Stromal cell of bone marrow (primary cell): ENCODE data around the gene AGRN.
"Not testable (repeated sequence)": the region's sequence is repeated elsewhere in the genome, so short reads cannot be mapped to it uniquely, and the experiment has no call there.

Experiments used
- DNase-seq: peaks from one replicate; pipeline ENCODE4 v3.0.0-alpha.2; 2012; ENCODE audit warnings: low read depth

Gene AGRN

GRCh38 chr1:981955-982558 lies 37.9 kb upstream of the AGRN start, which contains the start of gene PERM1:
Gene PERM1, minus strand, starts transcription at chr1:982093. Its CDS starts 1,064 bp downstream, at chr1:981029.
- DNase-seq = no peak

GRCh38 chr1:982765-983436 lies 37.0 kb upstream of the AGRN start:
- DNase-seq = no peak

GRCh38 chr1:983798-984475 lies 36.0 kb upstream of the AGRN start:
- DNase-seq = no peak

- DNase-seq = no peak
These were observed 35.5 kb upstream of the AGRN start for GRCh38 chr1:984476-984814.

GRCh38 chr1:985126-985525 lies 34.8 kb upstream of the AGRN start:
- no peak for DNase-seq

- DNase-seq = not testable (repeated sequence)
These were observed 31.9 kb upstream of the AGRN start for GRCh38 chr1:988061-988460.

GRCh38 chr1:991275-991674 lies 28.6 kb upstream of the AGRN start:
- not testable (repeated sequence) for DNase-seq

- DNase-seq = no peak
These were observed 28.0 kb upstream of the AGRN start for GRCh38 chr1:991895-992294.

GRCh38 chr1:992362-992761 lies 27.6 kb upstream of the AGRN start:
- DNase-seq = no peak

GRCh38 chr1:993379-993995 lies 26.4 kb upstream of the AGRN start:
- DNase-seq = no peak

- DNase-seq = not testable (repeated sequence)
These were observed 25.4 kb upstream of the AGRN start for GRCh38 chr1:994546-994945.

GRCh38 chr1:995665-996633 lies 24.0 kb upstream of the AGRN start:
- no peak for DNase-seq

- no peak for DNase-seq
These were observed 22.8 kb upstream of the AGRN start for GRCh38 chr1:996851-997712.

- DNase-seq = no peak
These were observed 22.3 kb upstream of the AGRN start for GRCh38 chr1:997713-997992.

GRCh38 chr1:997993-998744 lies 21.8 kb upstream of the AGRN start:
- no peak for DNase-seq

GRCh38 chr1:998745-998994 lies 21.2 kb upstream of the AGRN start:
- no peak for DNase-seq

- DNase-seq = no peak
These were observed 20.8 kb upstream of the AGRN start for GRCh38 chr1:998995-999724.

- DNase-seq = peak; percentile 61
These were observed 20.1 kb upstream of the AGRN start, which contains the start of gene HES4 for GRCh38 chr1:999725-1000356. Gene HES4, minus strand, starts transcription at chr1:1000097. Its CDS starts 124 bp downstream, at chr1:999973.

- DNase-seq = no peak
These were observed 19.4 kb upstream of the AGRN start for GRCh38 chr1:1000357-1001056.
